Measurements from ENCODE around the gene CKM.

The CKM gene

DNA sequence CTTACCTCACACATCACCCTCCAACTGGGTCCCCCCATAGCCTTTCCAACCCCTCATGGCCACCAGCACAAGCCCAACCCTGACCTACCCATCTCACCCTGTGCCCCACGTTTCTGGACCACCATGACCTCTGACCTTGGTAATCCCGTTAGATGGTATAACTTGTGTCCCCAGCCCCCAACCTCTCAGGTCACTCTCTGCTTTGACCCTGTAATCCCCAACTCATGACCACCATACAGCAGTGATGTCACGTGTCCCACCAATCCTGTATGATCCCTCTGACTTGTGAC, 26.4 kb upstream of the CKM start:
- no peak overlapping the region for H3K27ac ChIP-seq (ENCODE audit: low read depth, low read length, poor library complexity, severe bottlenecking)
- H3F3A ChIP-seq (ENCODE audit: insufficient read depth, low read length), result no peaks in the 10 kb centered on the region
- no peak overlapping the region for H3K9ac ChIP-seq (ENCODE audit: low read length)
- H3K27me3 ChIP-seq (ENCODE audit: insufficient read depth, low read length), result peaks cover 13% of the 10 kb centered on the region; the same call in 1 of the 2 replicates
- no peaks in the 10 kb centered on the region for H3K4me1 ChIP-seq (ENCODE audit: insufficient read depth, low read length, severe bottlenecking)
- no peak overlapping the region for H3K4me3 ChIP-seq (ENCODE audit: low read depth, low read length, poor library complexity, severe bottlenecking)
- no peak overlapping the region for H3K4me2 ChIP-seq (ENCODE audit: low read length)
- H2AFZ ChIP-seq (ENCODE audit: low read length), result no peak overlapping the region
- H3K9me2 ChIP-seq (ENCODE audit: low read depth, low read length), result no peaks in the 10 kb centered on the region
- H3K9me3 ChIP-seq (ENCODE audit: low read length), result no peaks in the 10 kb centered on the region
- H3K79me2 ChIP-seq (ENCODE audit: insufficient read depth, low read length), result no peaks in the 10 kb centered on the region
- no peaks in the 10 kb centered on the region for H4K20me1 ChIP-seq (ENCODE audit: insufficient read depth, low read length)
- H3K36me3 ChIP-seq (ENCODE audit: insufficient read depth, low read length), result peaks cover 33% of the 10 kb centered on the region
- TF ChIP-seq, protein P1, sequence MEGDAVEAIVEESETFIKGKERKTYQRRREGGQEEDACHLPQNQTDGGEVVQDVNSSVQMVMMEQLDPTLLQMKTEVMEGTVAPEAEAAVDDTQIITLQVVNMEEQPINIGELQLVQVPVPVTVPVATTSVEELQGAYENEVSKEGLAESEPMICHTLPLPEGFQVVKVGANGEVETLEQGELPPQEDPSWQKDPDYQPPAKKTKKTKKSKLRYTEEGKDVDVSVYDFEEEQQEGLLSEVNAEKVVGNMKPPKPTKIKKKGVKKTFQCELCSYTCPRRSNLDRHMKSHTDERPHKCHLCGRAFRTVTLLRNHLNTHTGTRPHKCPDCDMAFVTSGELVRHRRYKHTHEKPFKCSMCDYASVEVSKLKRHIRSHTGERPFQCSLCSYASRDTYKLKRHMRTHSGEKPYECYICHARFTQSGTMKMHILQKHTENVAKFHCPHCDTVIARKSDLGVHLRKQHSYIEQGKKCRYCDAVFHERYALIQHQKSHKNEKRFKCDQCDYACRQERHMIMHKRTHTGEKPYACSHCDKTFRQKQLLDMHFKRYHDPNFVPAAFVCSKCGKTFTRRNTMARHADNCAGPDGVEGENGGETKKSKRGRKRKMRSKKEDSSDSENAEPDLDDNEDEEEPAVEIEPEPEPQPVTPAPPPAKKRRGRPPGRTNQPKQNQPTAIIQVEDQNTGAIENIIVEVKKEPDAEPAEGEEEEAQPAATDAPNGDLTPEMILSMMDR (IDR thresholded peaks at IDR 0.05; ENCODE audit: low read length), result no peak
- TF ChIP-seq EZH2 (IDR thresholded peaks at IDR 0.05; ENCODE audit: borderline replicate concordance, low read length), result no peak

DNA sequence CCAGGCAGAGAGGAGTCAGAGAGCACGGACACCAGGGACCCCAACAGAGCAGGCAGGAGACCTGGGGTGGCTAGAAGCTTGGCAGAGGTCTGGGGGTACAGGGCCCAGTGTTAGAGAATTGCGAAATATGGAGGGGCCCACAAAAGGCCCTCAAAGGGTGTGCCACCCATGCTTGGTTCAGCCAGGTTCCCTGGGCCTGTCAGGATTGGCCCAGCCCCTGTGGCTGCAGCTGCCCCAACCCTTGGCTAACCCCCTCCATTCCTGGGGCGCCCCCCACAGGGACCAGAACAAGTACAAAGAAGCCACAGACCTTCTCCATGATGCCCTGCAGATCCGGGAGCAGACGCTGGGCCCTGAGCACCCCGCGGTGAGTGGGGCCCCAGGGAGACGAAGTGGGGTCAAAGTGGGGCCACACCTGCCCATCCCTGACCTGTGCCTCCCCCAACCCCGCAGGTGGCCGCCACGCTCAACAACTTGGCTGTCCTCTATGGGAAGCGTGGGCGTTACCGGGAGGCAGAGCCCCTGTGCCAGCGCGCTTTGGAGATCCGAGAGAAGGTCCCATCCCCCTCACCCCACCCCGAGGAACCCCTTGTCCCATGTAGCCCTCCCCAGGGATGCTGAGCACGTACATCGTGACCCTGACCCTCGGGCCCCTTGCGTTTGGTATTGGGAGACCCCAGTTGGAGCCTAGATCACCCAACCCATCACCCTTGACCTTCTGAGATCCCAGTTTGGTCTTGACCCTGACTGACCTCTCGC, 25.9 kb upstream of the CKM start:
- no peaks in the 10 kb centered on the region for H3K9me2 ChIP-seq (ENCODE audit: low read depth, low read length)
- H3K9ac ChIP-seq (ENCODE audit: low read length), result no peak overlapping the region
- peaks cover 13% of the 10 kb centered on the region; the same call in 1 of the 2 replicates for H3K27me3 ChIP-seq (ENCODE audit: insufficient read depth, low read length)
- H2AFZ ChIP-seq (ENCODE audit: low read length), result no peak overlapping the region
- no peak overlapping the region for H3K4me3 ChIP-seq (ENCODE audit: low read depth, low read length, poor library complexity, severe bottlenecking)
- H3K36me3 ChIP-seq (ENCODE audit: insufficient read depth, low read length), result peaks cover 29% of the 10 kb centered on the region
- H4K20me1 ChIP-seq (ENCODE audit: insufficient read depth, low read length), result no peaks in the 10 kb centered on the region
- TF ChIP-seq EZH2 (IDR thresholded peaks at IDR 0.05; ENCODE audit: borderline replicate concordance, low read length), result no peak
- TF ChIP-seq, protein P1 (IDR thresholded peaks at IDR 0.05; ENCODE audit: low read length), result no peak
- no peaks in the 10 kb centered on the region for H3K9me3 ChIP-seq (ENCODE audit: low read length)
- no peaks in the 10 kb centered on the region for H3K79me2 ChIP-seq (ENCODE audit: insufficient read depth, low read length)
- no peak overlapping the region for H3K4me2 ChIP-seq (ENCODE audit: low read length)
- H3K4me1 ChIP-seq (ENCODE audit: insufficient read depth, low read length, severe bottlenecking), result no peaks in the 10 kb centered on the region
- H3K27ac ChIP-seq (ENCODE audit: low read depth, low read length, poor library complexity, severe bottlenecking), result no peak overlapping the region
- no peaks in the 10 kb centered on the region for H3F3A ChIP-seq (ENCODE audit: insufficient read depth, low read length)

- Histone ChIP-seq H3F3A (ENCODE audit: insufficient read depth, low read length) (no peaks in the 10 kb centered on the region), H2AFZ (ENCODE audit: low read length) (no peak overlapping the region), H3K27ac (ENCODE audit: low read depth, low read length, poor library complexity, severe bottlenecking) (no peak overlapping the region), H3K4me3 (ENCODE audit: low read depth, low read length, poor library complexity, severe bottlenecking) (no peak overlapping the region), H3K27me3 (ENCODE audit: insufficient read depth, low read length) (peaks cover 13% of the 10 kb centered on the region; the same call in 1 of the 2 replicates), H3K36me3 (ENCODE audit: insufficient read depth, low read length) (peaks cover 21% of the 10 kb centered on the region), H4K20me1 (ENCODE audit: insufficient read depth, low read length) (no peaks in the 10 kb centered on the region), H3K4me2 (ENCODE audit: low read length) (no peak overlapping the region), H3K4me1 (ENCODE audit: insufficient read depth, low read length, severe bottlenecking) (no peaks in the 10 kb centered on the region), H3K9me3 (ENCODE audit: low read length) (no peaks in the 10 kb centered on the region), H3K9ac (ENCODE audit: low read length) (no peak overlapping the region), H3K79me2 (ENCODE audit: insufficient read depth, low read length) (no peaks in the 10 kb centered on the region), H3K9me2 (ENCODE audit: low read depth, low read length) (no peaks in the 10 kb centered on the region)
- TF ChIP-seq, protein P1 (IDR thresholded peaks at IDR 0.05; ENCODE audit: low read length), result no peak
- no peak for TF ChIP-seq EZH2 (IDR thresholded peaks at IDR 0.05; ENCODE audit: borderline replicate concordance, low read length)
These were observed 25.1 kb upstream of the CKM start for GRCh38 chr19:45347570-45348366.
